Body of pancreas (tissue), 4 donors: ENCODE data around the gene SPACDR.

Source experiments
- CTCF ChIP-seq, 7 experiments: fragments of 450-650 bp in 4 of 7; fragments of 200-600 bp in 3 of 7; sonication (generic) in 3 of 7; IDR thresholded peaks; one replicate each; pipeline ENCODE4 v1.5.1; 2016 to 2019; ENCODE audit warnings: antibody characterized with exemption in 7 of 7
- POLR2A ChIP-seq, 3 donors: fragments of 450-650 bp; IDR thresholded peaks; one replicate each; pipeline ENCODE4 v1.6.1; 2016; ENCODE audit warnings: antibody characterized with exemption in 3 of 3, mild to moderate bottlenecking in 2 of 3

DNA sequence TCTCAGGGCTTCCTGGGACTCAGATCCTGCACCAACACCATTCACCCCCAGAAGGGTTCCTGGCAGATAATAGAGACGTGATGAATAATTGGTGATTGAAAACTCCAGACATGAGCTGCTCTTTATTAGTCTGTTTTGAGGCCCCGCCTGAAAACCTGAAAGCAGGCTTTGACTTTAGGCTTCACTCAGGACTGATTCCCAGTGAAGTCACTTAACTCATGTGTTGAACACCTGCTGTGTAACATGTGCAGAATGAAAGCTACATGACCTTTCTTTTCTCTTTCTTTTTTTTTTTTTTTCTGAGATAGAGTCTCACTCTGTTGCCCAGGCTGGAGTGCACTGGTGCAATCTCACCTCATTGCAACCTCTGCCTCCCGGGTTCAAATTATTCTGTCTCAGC is 8.9 kb downstream of the SPACDR start:
- TF ChIP-seq CTCF (IDR thresholded peaks at IDR 0.05) (no peak), POLR2A (IDR thresholded peaks at IDR 0.05) (no peak)
